M059J (cell line): ENCODE measurements around the gene WDR90. TPM values are rescaled to one million over a fixed set of nuclear protein-coding genes. Genes with fewer than 3 reads are reported as not detected.
A peak's percentile ranks its signal among the peaks of the same experiment; 100 is the strongest.

Experiments used
- DNase-seq: peaks from one replicate; pipeline ENCODE4 v3.0.0-alpha.2; 2012; ENCODE audit warnings: low read depth
- total RNA-seq: library from RNA; depleted of rRNA; stranded (reverse); fragments of >200 nt; shearing (Covaris generic); gene quantifications from 2 replicates; pipeline ENCODE4 v1.2.3, GENCODE V29; 2014

Gene WDR90
- total RNA-seq, 1 experiment from 2014 or later, result 16.1 TPM

- no peak for DNase-seq
These were observed 27.4 kb downstream of the WDR90 start for GRCh38 chr16:676565-676902.

DNA sequence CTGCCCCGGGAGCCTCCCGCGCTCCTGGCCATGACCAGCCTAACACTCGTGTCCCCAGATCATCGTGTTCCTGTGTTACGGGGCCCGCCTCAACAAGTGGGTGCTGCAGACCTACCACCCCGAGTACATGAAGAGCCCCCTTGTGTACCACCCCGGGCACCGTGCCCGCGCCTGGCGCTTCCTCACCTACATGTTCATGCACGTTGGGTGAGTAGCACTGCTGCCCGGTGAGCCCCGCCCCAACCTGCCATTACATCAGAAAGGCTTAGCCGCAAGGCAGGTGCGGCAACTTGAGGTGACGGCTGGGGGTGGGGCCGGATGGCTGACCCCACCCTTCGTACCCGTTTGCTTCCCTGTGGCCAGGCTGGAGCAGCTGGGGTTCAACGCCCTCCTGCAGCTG is 27.7 kb downstream of the WDR90 start:
- DNase-seq, result no peak

GRCh38 chr16:677316-678190 is 28.4 kb downstream of the WDR90 start:
- DNase-seq, result no peak

DNA sequence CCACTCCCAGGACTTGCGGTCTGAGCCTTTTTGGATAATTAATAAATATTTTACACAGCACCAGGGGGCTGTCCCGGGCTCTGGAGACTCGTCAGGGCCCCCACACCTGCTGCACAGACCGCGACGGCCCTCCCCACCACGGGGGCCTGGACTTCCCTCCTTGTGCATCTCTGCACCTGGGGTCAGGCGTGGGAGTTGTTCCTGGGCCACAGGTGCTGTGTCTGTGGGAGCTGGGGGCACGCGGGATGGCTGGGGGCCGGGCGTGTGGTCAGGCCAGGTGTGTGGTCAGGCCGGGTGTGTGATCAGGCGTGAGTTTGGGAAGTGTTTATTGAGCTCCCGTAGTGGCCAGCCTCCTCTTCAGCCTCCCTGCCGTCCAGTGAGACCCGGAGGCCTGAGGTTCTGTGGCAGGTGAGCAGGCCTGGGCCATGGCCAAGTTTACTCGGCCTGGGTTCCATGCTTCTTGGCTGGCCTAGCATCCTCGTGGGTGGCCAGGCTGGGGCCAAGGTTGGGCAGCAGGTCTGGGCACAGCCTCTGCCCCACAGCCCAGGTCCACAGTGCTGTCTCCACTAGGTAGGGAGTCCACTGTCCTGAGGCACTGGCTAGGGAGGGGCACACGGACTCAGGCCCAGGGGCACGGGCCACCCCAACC is 29.2 kb downstream of the WDR90 start:
- no peak for DNase-seq

DNA sequence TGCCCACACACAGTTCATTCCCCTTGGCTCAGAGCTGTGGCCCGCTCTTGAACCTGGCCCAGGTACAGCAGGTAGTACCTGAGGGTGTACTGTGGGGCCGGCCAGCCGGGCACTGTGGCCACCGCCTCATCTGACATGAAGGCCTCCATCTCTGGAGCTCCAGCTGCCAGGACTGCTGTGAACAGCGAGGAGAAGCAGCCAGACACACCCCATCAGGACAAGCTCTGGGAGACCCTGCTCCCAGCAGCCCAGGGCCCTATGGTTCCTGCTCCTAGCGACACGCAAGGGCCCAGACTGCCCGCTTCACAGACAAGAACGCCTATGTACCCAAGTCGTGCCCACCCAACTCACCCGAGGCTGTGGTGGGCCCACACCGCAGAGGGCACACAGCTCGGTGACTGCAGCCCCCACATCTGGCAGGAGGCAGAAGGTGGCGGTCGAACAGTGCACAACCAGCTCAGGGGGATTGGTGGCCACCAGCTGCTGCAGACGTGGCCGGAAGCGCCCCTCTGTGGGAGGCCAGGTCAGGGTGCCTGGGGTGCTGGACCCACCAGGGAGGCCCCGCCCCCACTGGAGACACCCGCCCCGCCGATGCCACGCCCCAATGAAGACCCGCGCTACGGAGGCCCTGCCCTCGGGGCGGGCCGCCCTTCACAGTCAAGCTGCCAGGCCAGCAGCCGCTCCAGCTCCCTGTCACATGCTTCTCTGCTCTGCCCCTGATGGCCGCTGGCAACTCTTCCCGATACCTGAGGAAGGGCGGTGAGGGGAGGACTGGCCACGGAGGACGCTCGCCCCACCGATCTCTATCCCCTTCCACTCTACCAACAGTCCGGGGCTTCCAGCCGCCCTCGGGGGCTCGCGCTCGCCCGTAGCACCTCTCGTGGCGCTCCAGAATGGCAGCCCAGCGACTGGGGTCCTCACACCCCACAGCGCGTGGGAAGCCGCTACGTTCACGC is 30.0 kb downstream of the WDR90 start:
- peak; percentile 49 for DNase-seq

DNA sequence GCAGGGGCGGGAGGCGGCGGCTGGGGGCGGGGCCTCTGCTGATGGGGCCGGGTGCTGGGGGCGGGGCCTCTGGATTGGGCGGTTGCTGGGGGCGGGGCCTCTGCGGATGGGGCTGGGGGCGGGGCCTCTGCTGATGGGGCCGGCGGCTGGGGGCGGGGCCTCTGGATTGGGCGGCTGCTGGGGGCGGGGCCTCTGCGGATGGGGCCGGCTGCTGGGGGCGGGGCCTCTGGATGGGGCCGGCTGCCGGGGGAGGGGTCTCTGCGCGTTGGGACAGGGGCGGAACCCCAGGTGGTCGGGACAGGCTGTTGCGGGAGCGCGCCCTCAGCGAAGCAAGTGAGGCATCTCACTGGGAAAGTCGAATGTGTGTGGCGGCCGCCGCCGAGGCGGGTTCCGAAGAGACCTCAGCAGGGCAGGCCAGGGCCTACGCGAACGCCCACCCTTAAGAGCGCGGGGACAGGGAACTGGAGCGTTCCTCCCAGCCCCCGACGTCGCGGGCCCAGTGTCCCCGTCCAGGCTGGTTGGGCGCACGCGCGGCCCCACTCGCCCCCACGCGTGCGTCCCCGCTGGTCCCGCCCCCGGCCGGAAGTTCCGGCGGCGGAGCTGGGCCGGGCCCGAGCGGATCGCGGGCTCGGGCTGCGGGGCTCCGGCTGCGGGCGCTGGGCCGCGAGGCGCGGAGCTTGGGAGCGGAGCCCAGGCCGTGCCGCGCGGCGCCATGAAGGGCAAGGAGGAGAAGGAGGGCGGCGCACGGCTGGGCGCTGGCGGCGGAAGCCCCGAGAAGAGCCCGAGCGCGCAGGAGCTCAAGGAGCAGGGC is 30.9 kb downstream of the WDR90 start, which contains the start of gene STUB1:
Gene STUB1, plus strand, starts transcription at position 597 of the 811 bp plus-strand sequence. Its CDS starts 116 bp downstream, at position 713.
- peak; percentile 78 for DNase-seq

DNA sequence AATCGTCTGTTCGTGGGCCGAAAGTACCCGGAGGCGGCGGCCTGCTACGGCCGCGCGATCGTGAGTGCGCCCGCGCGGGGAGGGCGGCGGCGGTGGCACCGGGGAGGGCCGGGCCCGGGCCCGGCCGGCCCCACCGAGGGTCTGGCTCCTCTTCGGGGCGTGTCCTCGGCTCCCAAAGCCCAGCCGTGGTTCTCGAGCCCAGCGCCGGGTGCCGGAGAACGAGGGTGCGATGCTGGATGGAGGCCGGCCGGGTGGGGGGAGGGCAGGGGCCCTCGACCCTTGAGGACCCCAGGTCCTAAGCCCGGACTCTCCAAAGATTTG is 31.4 kb downstream of the WDR90 start:
- no peak for DNase-seq

GRCh38 chr16:680967-681745 is 32.0 kb downstream of the WDR90 start:
- DNase-seq, result peak; percentile 63

DNA sequence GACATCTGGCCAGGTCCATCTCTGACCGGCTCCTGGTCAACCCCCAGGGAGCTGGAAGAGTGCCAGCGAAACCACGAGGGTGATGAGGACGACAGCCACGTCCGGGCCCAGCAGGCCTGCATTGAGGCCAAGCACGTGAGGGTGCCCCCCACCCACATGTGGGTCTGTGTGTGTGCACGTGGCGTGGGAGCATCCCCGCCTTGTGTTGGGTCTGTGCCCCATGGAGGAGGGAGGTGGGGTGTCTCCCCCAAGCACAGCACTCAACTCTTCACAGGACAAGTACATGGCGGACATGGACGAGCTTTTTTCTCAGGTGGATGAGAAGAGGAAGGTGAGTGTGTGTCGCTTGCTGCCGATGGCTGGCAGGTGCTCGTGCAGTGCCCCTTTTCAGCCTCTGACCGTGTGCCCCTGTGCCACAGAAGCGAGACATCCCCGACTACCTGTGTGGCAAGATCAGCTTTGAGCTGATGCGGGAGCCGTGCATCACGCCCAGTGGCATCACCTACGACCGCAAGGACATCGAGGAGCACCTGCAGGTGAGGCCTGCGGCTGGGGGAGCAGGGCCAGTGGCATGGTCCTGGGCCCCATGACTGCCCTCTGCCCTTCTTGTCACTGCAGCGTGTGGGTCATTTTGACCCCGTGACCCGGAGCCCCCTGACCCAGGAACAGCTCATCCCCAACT is 32.7 kb downstream of the WDR90 start:
- peak; percentile 69 for DNase-seq

- DNase-seq, result no peak
These were observed 33.6 kb downstream of the WDR90 start for GRCh38 chr16:682493-683395.

DNA sequence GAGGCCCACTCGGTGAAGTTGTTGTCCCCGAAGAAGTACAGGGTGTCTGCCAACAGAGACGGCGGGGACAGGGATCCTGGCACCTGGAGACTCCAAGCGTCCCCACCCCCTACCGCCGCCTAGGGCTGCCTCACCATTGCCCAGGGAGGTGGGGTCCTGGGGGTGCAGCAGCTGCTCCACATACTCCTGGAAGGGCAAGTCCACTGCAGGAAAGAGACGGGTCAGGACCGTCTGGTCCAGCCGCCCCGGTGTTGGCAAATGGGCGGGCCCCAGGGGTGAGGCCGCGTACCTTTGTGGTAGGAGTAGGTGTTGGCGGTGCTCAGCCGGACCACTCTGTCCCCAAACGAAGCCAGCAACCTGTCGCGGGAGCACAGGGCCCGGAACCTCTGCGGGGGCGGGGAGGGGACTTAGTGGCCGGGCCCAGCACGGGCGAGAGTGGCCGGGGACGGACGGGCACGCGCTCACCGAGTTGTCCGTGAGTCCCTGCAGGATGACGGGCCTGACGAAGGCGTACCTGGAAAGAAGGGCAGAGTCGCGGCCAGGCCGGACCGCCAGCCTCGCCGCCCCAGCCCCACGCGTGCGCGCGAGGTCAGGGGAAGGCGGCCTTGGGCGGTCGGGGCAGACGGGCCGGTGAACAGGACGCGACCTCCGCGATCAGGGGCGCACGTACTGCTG is 34.4 kb downstream of the WDR90 start:
- no peak for DNase-seq

DNA sequence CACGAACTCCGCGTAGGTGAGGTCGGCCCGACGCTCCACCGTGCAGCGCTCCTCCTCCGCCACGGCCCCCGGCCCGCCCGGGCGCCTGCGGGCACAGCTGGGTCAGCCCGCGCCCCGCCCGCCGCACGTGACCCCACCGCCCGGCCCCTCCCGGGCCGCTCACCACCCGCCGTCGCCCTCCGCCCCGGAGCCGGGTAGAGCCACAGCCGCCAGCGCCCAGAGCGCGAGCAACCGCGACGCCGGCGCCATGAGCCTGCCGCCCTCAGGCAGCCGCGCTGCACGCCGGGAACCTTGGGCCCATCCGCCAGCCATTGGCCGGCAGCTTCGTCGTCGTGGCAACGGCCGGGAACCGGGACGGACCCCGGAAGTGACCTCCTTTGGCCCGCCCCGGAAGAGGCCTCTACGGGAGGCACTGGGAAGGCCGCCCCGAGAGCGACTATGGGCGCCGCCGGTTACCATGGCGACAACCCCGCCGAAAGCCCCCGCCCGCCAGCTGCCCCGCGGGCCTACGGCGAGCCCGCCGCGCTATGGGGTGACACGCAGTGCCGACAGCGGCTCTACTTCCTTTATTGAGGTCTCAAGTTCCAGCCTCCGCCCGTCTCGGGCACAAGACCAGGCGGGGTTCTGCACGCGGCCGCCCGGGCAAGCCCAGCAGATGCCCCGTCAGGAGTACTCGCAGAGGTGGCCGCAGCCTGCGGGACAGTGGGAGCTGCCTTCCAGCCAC is 35.1 kb downstream of the WDR90 start, which contains the start of gene JMJD8:
Gene JMJD8, minus strand, starts transcription at position 264 of the 724 bp plus-strand sequence. Its CDS starts 15 bp downstream, at position 249.
- DNase-seq, result peak; percentile 95

DNA sequence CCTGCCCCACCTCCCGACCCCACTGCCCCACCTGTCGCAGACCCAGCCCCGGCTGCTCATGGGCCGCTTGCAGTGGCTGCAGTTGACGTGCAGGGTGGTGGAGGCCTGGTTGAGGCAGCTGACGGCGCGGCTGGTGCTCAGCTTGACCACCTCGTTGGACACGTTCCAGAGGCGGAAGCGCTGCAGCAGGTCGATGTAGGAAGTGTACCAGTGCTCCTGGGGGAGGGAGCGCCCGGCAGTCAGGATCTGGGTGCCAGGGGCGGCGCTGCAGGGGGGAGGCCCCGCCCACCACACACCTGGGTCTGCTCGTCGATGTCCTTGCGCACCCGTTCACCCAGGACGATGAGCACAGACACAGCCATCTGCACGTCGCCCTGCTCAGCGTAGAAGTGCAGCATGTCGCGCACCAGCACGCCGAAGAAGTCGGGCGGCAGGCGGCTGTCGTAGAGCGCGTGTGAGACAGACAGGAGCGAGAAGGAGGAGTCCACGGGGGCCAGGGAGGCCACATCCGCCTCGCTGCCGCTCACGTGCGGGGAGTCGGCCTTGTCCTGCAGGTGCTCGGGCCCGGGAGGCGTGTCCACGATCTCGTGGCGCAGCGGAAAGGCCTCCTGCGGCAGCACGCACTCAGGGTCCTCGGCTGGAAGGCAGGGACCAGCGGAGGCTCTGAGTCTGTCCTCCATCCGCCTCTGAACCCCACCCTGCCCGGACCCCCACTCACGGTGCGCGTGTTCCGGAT is 36.0 kb downstream of the WDR90 start:
- no peak for DNase-seq

GRCh38 chr16:685967-686366 is 36.8 kb downstream of the WDR90 start:
- peak; percentile 49 for DNase-seq

DNA sequence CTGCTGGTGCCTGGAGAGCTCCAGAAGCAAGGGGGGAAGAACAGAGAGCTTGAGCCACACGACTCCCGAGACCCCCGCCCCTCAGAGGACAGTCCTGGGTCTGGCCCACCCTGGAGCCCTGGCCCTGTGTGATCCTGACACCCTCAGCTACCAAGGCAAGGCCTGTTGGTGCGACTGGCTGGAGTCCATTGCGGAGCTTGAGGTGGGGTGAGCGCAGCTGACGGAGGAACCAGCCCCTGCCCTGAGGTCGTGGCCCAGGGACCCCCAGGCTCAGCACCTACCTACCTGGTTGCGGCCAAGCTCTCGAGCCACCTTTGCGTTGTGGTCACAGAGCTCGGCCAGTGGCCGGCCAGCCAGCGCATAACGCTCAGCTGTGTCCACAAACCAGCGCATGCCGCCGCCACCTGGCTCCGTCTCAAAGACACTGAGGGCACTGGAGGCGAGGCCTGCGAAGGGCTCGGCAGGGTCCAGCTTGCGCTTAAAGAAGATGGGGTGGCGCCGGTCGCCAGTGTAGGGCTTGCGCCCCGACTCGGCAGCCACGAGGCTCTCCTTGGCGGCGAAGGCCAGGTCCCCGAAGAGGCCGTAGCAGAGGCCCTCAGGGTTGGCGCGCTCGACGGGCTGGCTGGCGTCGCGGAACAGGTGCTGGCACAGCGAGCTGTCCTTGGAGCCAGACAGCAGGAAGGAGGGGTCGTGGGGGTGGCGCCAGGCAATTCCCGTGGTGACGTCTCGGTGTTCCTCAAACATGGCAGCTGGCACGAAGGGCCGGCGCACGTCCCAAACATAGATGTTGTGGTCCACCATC is 37.5 kb downstream of the WDR90 start:
- no peak for DNase-seq

DNA sequence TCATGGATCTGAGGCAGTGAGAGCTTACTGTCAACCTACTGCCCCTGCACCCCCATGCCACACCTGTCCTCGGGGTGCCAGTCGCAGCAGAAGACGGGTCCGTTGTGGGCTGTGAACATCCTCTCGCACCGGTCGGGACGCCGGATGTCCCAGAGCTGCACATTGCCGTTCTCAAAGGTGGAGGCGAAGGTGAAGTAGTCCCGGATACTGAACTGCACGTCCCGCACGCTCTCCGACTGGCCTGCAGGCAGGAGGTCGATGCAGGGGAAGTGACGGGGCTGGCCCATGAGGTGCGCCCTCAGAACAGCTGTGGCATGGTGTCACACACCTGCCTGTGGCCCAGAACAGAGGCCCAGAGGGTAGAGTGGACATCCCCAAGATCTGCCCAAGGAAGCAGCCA is 38.3 kb downstream of the WDR90 start:
- DNase-seq, result no peak
